PFSK-1 (cell line): ENCODE results near the gene ADSL.

Experiments
- SIN3A ChIP-seq: IDR thresholded peaks from 2 replicates; pipeline ENCODE4 v1.6.1; 2012; ENCODE audit warnings: mild to moderate bottlenecking, low read length, moderate library complexity, borderline replicate concordance; ENCODE audit not compliant: insufficient read depth
- TF ChIP-seq, protein P1 (sequence below), 2 experiments: IDR thresholded peaks; 2 replicates each; pipeline versions ENCODE4 v1.6.1 to v1.8.0; 2011 to 2012; ENCODE audit warnings: low read depth in 2 of 2, low read length in 2 of 2, control low read depth in 1 of 2, inconsistent platforms in 1 of 2, mild to moderate bottlenecking in 1 of 2, moderate library complexity in 1 of 2; ENCODE audit not compliant: insufficient read depth in 1 of 2

- TF ChIP-seq, protein P1, sequence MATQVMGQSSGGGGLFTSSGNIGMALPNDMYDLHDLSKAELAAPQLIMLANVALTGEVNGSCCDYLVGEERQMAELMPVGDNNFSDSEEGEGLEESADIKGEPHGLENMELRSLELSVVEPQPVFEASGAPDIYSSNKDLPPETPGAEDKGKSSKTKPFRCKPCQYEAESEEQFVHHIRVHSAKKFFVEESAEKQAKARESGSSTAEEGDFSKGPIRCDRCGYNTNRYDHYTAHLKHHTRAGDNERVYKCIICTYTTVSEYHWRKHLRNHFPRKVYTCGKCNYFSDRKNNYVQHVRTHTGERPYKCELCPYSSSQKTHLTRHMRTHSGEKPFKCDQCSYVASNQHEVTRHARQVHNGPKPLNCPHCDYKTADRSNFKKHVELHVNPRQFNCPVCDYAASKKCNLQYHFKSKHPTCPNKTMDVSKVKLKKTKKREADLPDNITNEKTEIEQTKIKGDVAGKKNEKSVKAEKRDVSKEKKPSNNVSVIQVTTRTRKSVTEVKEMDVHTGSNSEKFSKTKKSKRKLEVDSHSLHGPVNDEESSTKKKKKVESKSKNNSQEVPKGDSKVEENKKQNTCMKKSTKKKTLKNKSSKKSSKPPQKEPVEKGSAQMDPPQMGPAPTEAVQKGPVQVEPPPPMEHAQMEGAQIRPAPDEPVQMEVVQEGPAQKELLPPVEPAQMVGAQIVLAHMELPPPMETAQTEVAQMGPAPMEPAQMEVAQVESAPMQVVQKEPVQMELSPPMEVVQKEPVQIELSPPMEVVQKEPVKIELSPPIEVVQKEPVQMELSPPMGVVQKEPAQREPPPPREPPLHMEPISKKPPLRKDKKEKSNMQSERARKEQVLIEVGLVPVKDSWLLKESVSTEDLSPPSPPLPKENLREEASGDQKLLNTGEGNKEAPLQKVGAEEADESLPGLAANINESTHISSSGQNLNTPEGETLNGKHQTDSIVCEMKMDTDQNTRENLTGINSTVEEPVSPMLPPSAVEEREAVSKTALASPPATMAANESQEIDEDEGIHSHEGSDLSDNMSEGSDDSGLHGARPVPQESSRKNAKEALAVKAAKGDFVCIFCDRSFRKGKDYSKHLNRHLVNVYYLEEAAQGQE (IDR thresholded peaks at IDR 0.05; ENCODE audit: insufficient read depth in 1 of 2, low read depth in 2 of 2, low read length in 2 of 2): no peak
- TF ChIP-seq SIN3A: no peak
These were observed 23.4 kb upstream of the ADSL start for GRCh38 chr22:40322818-40323447.
